ENCODE results near the gene TRPM4. TPM values are rescaled to one million over a fixed set of nuclear protein-coding genes. Genes with fewer than 3 reads are reported as not detected.

TRPM4 gene
- total and polyA plus RNA-seq, 5 donors = 28.3 to 36.4 (median 32.5) TPM

Other genes with a start within 250 kb of the TRPM4 start
- under 1 TPM in 1 of 4 donors, not detected in 3; 0.31 TPM for gene DHDH, start 224.1 kb upstream of the TRPM4 start, total RNA-seq
- not detected for gene DHDH, start 224.1 kb upstream of the TRPM4 start, polyA plus RNA-seq
- gene BAX, start 202.9 kb upstream of the TRPM4 start, total RNA-seq = 10 to 100 TPM; 23.8 to 34.6 (median 30.4) TPM
- 24.4 TPM for gene BAX, start 202.9 kb upstream of the TRPM4 start, polyA plus RNA-seq
- gene FTL, start 192.5 kb upstream of the TRPM4 start, total RNA-seq = 1,000 to 10,000 TPM; 1,459 to 1,840 (median 1,541) TPM
- 1,675 TPM for gene FTL, start 192.5 kb upstream of the TRPM4 start, polyA plus RNA-seq
- gene GYS1, start 164.5 kb upstream of the TRPM4 start, total RNA-seq = 10 to 100 TPM; 62.7 to 95.9 (median 89.0) TPM
- 61.4 TPM for gene GYS1, start 164.5 kb upstream of the TRPM4 start, polyA plus RNA-seq
- gene RUVBL2, start 163.9 kb upstream of the TRPM4 start, total RNA-seq = 10 to 100 TPM; 39.4 to 47.3 (median 45.4) TPM
- gene RUVBL2, start 163.9 kb upstream of the TRPM4 start, polyA plus RNA-seq = 54.5 TPM
- gene LHB, start 140.7 kb upstream of the TRPM4 start, total RNA-seq = not detected
- gene LHB, start 140.7 kb upstream of the TRPM4 start, polyA plus RNA-seq = not detected
- gene CGB3, start 133.5 kb upstream of the TRPM4 start, total RNA-seq = not detected
- not detected for gene CGB3, start 133.5 kb upstream of the TRPM4 start, polyA plus RNA-seq
- gene CGB2, start 125.9 kb upstream of the TRPM4 start, total RNA-seq = not detected
- not detected for gene CGB2, start 125.9 kb upstream of the TRPM4 start, polyA plus RNA-seq
- gene CGB1, start 120.9 kb upstream of the TRPM4 start, total RNA-seq = not detected
- gene CGB1, start 120.9 kb upstream of the TRPM4 start, polyA plus RNA-seq = not detected
- gene CGB5, start 113.9 kb upstream of the TRPM4 start, total RNA-seq = not detected
- not detected for gene CGB5, start 113.9 kb upstream of the TRPM4 start, polyA plus RNA-seq
- gene CGB8, start 108.7 kb upstream of the TRPM4 start, total RNA-seq = not detected
- gene CGB8, start 108.7 kb upstream of the TRPM4 start, polyA plus RNA-seq = not detected
- gene CGB7, start 100.0 kb upstream of the TRPM4 start, total RNA-seq = under 1 TPM in 1 of 4 donors, not detected in 3; 0.26 TPM
- 0.07 TPM for gene CGB7, start 100.0 kb upstream of the TRPM4 start, polyA plus RNA-seq
- under 1 TPM in 3 of 4 donors, not detected in 1; 0.37 to 0.53 (median 0.41) TPM for gene NTF4, start 93.0 kb upstream of the TRPM4 start, total RNA-seq
- gene NTF4, start 93.0 kb upstream of the TRPM4 start, polyA plus RNA-seq = 2.2 TPM
- 1 to 10 TPM; 1.2 to 1.5 (median 1.4) TPM for gene KCNA7, start 85.1 kb upstream of the TRPM4 start, total RNA-seq
- 2.8 TPM for gene KCNA7, start 85.1 kb upstream of the TRPM4 start, polyA plus RNA-seq
- gene SNRNP70, start 72.3 kb upstream of the TRPM4 start, total RNA-seq = 100 to 1,000 TPM; 117 to 146 (median 132) TPM
- gene SNRNP70, start 72.3 kb upstream of the TRPM4 start, polyA plus RNA-seq = 144 TPM
- gene LIN7B, start 43.4 kb upstream of the TRPM4 start, total RNA-seq = 10 to 100 TPM; 18.0 to 23.6 (median 19.7) TPM
- gene LIN7B, start 43.4 kb upstream of the TRPM4 start, polyA plus RNA-seq = 33.4 TPM
- 1 to 10 TPM; 1.2 to 2.1 (median 1.7) TPM for gene C19orf73, start 38.6 kb upstream of the TRPM4 start, total RNA-seq
- 3.3 TPM for gene C19orf73, start 38.6 kb upstream of the TRPM4 start, polyA plus RNA-seq
- gene PPFIA3, start 38.2 kb upstream of the TRPM4 start, total RNA-seq = 10 to 100 TPM in 3 of 4 donors, 1 to 10 TPM in 1; 9.5 to 11.9 (median 10.9) TPM
- 13.2 TPM for gene PPFIA3, start 38.2 kb upstream of the TRPM4 start, polyA plus RNA-seq
- 100 to 1,000 TPM; 505 to 682 (median 577) TPM for gene HRC, start 2.4 kb upstream of the TRPM4 start, total RNA-seq
- 712 TPM for gene HRC, start 2.4 kb upstream of the TRPM4 start, polyA plus RNA-seq
- 1 to 10 TPM; 1.3 to 2.1 (median 1.9) TPM for gene SLC6A16, start 167.4 kb downstream of the TRPM4 start, total RNA-seq
- 1.2 TPM for gene SLC6A16, start 167.4 kb downstream of the TRPM4 start, polyA plus RNA-seq
- gene CD37, start 177.6 kb downstream of the TRPM4 start, total RNA-seq = 1 to 10 TPM; 3.8 to 8.0 (median 6.5) TPM
- gene CD37, start 177.6 kb downstream of the TRPM4 start, polyA plus RNA-seq = 2.3 TPM
- gene TEAD2, start 204.6 kb downstream of the TRPM4 start, total RNA-seq = 10 to 100 TPM; 46.4 to 53.5 (median 53.2) TPM
- 48.0 TPM for gene TEAD2, start 204.6 kb downstream of the TRPM4 start, polyA plus RNA-seq
- gene DKKL1, start 206.1 kb downstream of the TRPM4 start, total RNA-seq = under 1 TPM in 2 of 4 donors, not detected in 2; 0.59 to 0.71 TPM
- gene DKKL1, start 206.1 kb downstream of the TRPM4 start, polyA plus RNA-seq = 0.50 TPM
- not detected for gene KASH5, start 230.5 kb downstream of the TRPM4 start, total RNA-seq
- gene KASH5, start 230.5 kb downstream of the TRPM4 start, polyA plus RNA-seq = not detected